SH-SY5Y (cell line): ENCODE data around the gene MRPL34.

ENCODE experiments used
- GATA2 ChIP-seq: IDR thresholded peaks from 2 replicates; pipeline ENCODE4 v1.6.1; 2011; ENCODE audit warnings: mild to moderate bottlenecking, low read depth, low read length
- GATA3 ChIP-seq: IDR thresholded peaks from 2 replicates; pipeline ENCODE4 v1.6.1; 2011; ENCODE audit warnings: low read depth, mild to moderate bottlenecking, low read length, moderate library complexity

MRPL34 gene

GRCh38 chr19:17335575-17335974 lies 29.9 kb downstream of the MRPL34 start:
- no peak for TF ChIP-seq GATA2
- no peak for TF ChIP-seq GATA3

GRCh38 chr19:17336872-17337674 lies 31.4 kb downstream of the MRPL34 start, which contains the start of gene GTPBP3:
Gene GTPBP3, plus strand, starts transcription at chr19:17337553. Its CDS starts 59 bp downstream, at chr19:17337612.
- no peak for TF ChIP-seq GATA2
- TF ChIP-seq GATA3, result no peak

GRCh38 chr19:17337675-17338432 lies 32.2 kb downstream of the MRPL34 start:
- TF ChIP-seq GATA3, result no peak
- TF ChIP-seq GATA2, result no peak

GRCh38 chr19:17338433-17339078 lies 32.9 kb downstream of the MRPL34 start:
- TF ChIP-seq GATA2 (no peak), GATA3 (no peak)

GRCh38 chr19:17339088-17339741 lies 33.5 kb downstream of the MRPL34 start:
- TF ChIP-seq GATA3 (no peak), GATA2 (no peak)

- TF ChIP-seq GATA3 (no peak), GATA2 (no peak)
Measured at GRCh38 chr19:17340302-17340870, 34.7 kb downstream of the MRPL34 start.

GRCh38 chr19:17340871-17341357 lies 35.2 kb downstream of the MRPL34 start:
- TF ChIP-seq GATA3, result no peak
- TF ChIP-seq GATA2, result no peak

GRCh38 chr19:17341386-17341785 lies 35.7 kb downstream of the MRPL34 start:
- TF ChIP-seq GATA2 (no peak), GATA3 (no peak)

- TF ChIP-seq GATA3, result no peak
- TF ChIP-seq GATA2, result no peak
Measured at GRCh38 chr19:17341845-17342244, 36.2 kb downstream of the MRPL34 start.

- TF ChIP-seq GATA2 (no peak), GATA3 (no peak)
Measured at GRCh38 chr19:17346109-17346671, 40.5 kb downstream of the MRPL34 start.

- TF ChIP-seq GATA2 (no peak), GATA3 (no peak)
Measured at GRCh38 chr19:17347361-17347760, 41.7 kb downstream of the MRPL34 start.

- TF ChIP-seq GATA2, result no peak
Measured at GRCh38 chr19:17347877-17348276, 42.2 kb downstream of the MRPL34 start.

GRCh38 chr19:17348700-17349099 lies 43.0 kb downstream of the MRPL34 start:
- TF ChIP-seq GATA2 (no peak), GATA3 (no peak)
